ENCODE results near the gene HIVEP1.

- TF ChIP-seq CTCF (IDR thresholded peaks at IDR 0.05) = no peak
- TF ChIP-seq POLR2A (IDR thresholded peaks at IDR 0.05) = no peak
Observed at GRCh38 chr6:11974089-11974488, 38.0 kb upstream of the HIVEP1 start.
